Measurements from ENCODE around the gene PRKCE.

DNA sequence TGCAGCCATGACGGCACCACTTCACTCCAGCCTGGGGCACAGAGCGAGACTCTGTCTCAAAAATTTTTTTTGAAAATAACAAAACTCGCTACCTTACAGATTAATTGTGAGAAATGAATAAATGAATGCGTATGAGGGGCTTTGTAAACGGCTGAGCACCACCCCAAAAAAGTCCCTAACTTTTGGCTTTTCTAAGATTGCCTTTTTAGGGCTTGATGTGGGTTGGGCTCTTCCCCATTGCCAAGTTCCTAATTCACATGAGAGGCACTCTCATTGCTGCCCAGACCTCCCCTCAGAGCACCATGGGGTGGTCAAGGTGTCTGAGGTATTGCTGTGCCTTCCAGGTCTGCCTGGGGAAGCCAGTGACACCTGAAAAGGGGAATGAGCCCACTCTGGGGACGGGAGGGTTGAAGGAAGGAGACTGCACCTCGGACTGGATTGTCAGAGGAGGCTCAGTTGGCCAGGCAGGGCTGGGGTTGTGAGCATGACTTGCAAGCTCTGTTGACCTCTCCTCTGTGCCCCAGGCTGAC, 186.4 kb downstream of the PRKCE start:
- TF ChIP-seq EZH2 (IDR thresholded peaks at IDR 0.05; ENCODE audit: borderline replicate concordance), result no peak
- TF ChIP-seq, protein P1, sequence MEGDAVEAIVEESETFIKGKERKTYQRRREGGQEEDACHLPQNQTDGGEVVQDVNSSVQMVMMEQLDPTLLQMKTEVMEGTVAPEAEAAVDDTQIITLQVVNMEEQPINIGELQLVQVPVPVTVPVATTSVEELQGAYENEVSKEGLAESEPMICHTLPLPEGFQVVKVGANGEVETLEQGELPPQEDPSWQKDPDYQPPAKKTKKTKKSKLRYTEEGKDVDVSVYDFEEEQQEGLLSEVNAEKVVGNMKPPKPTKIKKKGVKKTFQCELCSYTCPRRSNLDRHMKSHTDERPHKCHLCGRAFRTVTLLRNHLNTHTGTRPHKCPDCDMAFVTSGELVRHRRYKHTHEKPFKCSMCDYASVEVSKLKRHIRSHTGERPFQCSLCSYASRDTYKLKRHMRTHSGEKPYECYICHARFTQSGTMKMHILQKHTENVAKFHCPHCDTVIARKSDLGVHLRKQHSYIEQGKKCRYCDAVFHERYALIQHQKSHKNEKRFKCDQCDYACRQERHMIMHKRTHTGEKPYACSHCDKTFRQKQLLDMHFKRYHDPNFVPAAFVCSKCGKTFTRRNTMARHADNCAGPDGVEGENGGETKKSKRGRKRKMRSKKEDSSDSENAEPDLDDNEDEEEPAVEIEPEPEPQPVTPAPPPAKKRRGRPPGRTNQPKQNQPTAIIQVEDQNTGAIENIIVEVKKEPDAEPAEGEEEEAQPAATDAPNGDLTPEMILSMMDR (IDR thresholded peaks at IDR 0.05; ENCODE audit: poor library complexity), result no peak
- no peak for TF ChIP-seq EZH2phosphoT487 (IDR thresholded peaks at IDR 0.05; ENCODE audit: low read depth, severe bottlenecking, unreplicated experiment)
